ENCODE results near the gene ARRB1.

Gene ARRB1

GRCh38 chr11:75286826-75287465, 64.5 kb downstream of the ARRB1 start:
- no peak overlapping the region for H3K4me3 ChIP-seq (ENCODE audit: low read depth, low read length)
- POLR2A ChIA-PET, result no interaction called here
- CTCF ChIA-PET, result interaction anchor here (1.2 to 1.3 kb wide), 2 partner anchors 99 to 102 kb away, joined by 3 to 4 read pairs; no protein-coding TSS in a partner anchor
- no peak for DNase-seq (ENCODE audit: low read depth, low spot score)
- no peak for TF ChIP-seq CTCF (IDR thresholded peaks at IDR 0.05; ENCODE audit: insufficient read depth, low read length, missing control alignments)

GRCh38 chr11:75285776-75286360, 65.6 kb downstream of the ARRB1 start:
- POLR2A ChIA-PET, result no interaction called here

GRCh38 chr11:75283391-75283931, 68.0 kb downstream of the ARRB1 start:
- no peak overlapping the region for H3K4me3 ChIP-seq (ENCODE audit: low read depth, low read length)
- ChIA-PET POLR2A (no interaction called here), CTCF (interaction anchor here (1.2 to 16.4 kb wide), 4 partner anchors 9 to 101 kb away, joined by 4 to 534 read pairs (median 72); no protein-coding TSS in a partner anchor)
- no peak for TF ChIP-seq CTCF (IDR thresholded peaks at IDR 0.05; ENCODE audit: insufficient read depth, low read length, missing control alignments)
- no peak for DNase-seq (ENCODE audit: low read depth, low spot score)

More at GRCh38 chr11:75285776-75286360, 65.6 kb downstream of the ARRB1 start:
- TF ChIP-seq CTCF (IDR thresholded peaks at IDR 0.05; ENCODE audit: insufficient read depth, low read length, missing control alignments), result no peak
- DNase-seq (ENCODE audit: low read depth, low spot score), result no peak
- no peak overlapping the region for H3K4me3 ChIP-seq (ENCODE audit: low read depth, low read length)
- CTCF ChIA-PET, result interaction anchor here (1.0 to 1.3 kb wide), 4 partner anchors 10 to 103 kb away, joined by 3 to 7 read pairs (median 4); no protein-coding TSS in a partner anchor

GRCh38 chr11:75281469-75282095, 69.9 kb downstream of the ARRB1 start:
- no peak for TF ChIP-seq CTCF (IDR thresholded peaks at IDR 0.05; ENCODE audit: insufficient read depth, low read length, missing control alignments)
- CTCF ChIA-PET, result interaction anchor here (0.9 to 16.4 kb wide), 11 partner anchors 10 to 136 kb away, joined by 3 to 534 read pairs (median 10); no protein-coding TSS in a partner anchor
- DNase-seq (ENCODE audit: low read depth, low spot score), result no peak
- no peak overlapping the region for H3K4me3 ChIP-seq (ENCODE audit: low read depth, low read length)
- POLR2A ChIA-PET, result interaction anchor here (0.6 kb wide), 1 partner anchor 41 kb away, joined by 3 read pairs; no protein-coding TSS in a partner anchor

- H3K4me3 ChIP-seq (ENCODE audit: low read depth, low read length), result no peak overlapping the region
- ChIA-PET POLR2A (interaction anchor here (0.6 kb wide), 1 partner anchor 42 kb away, joined by 3 read pairs; no protein-coding TSS in a partner anchor), CTCF (interaction anchor here (0.8 to 16.4 kb wide), 36 partner anchors 10 to 255 kb away, joined by 3 to 534 read pairs (median 4); partner anchors contain the start of gene TPBGL)
- TF ChIP-seq CTCF (IDR thresholded peaks at IDR 0.05; ENCODE audit: insufficient read depth, low read length, missing control alignments), result no peak
- DNase-seq (ENCODE audit: low read depth, low spot score), result no peak
These were observed 70.5 kb downstream of the ARRB1 start for GRCh38 chr11:75280770-75281468.
